DMS 273 treated with DMSO at 0.1 percent for 48 hours (cell line): ENCODE measurements around the gene CDHR2.

Experiments used
- DNase-seq: peaks from one replicate; lab custom pipeline; 2025; lab: John Stamatoyannopoulos, UW

The CDHR2 gene

GRCh38 chr5:176640616-176641015 is 91.5 kb downstream of the CDHR2 start:
- DNase-seq: no peak

GRCh38 chr5:176642675-176643490 is 93.7 kb downstream of the CDHR2 start:
- DNase-seq: no peak

- no peak for DNase-seq
Measured at GRCh38 chr5:176643491-176644219, 94.5 kb downstream of the CDHR2 start.

GRCh38 chr5:176644294-176644693 is 95.2 kb downstream of the CDHR2 start:
- no peak for DNase-seq

- DNase-seq: no peak
Measured at GRCh38 chr5:176644878-176645670, 95.9 kb downstream of the CDHR2 start.
